K562 (cell line): ENCODE measurements around the gene PRMT6. TPM values are rescaled to one million over a fixed set of nuclear protein-coding genes. Genes with fewer than 3 reads are reported as not detected.
A peak's percentile ranks its signal among the peaks of the same experiment; 100 is the strongest.

Experiments used
- ATAC-seq: fragments of 200-7000 bp; cut with Tn5 transposase; 3 replicates; pipeline ENCODE4 v1.9.1; 2020; ENCODE audit warnings: moderate library complexity
- BruUV-seq: library from RNA; stranded (reverse); fragments of 400-500 nt; replicated peaks from 2 replicates; lab custom pipeline; 2021; lab: Mats Ljungman, UMichigan
- CTCF ChIA-PET: fragments of 300-600 bp; formaldehyde crosslinking; extraction: SDS; loops from one replicate; lab custom pipeline; 2021; ENCODE audit warnings: low intra/inter-chr PET ratio; lab: Yijun Ruan, JAX
- POLR2A ChIA-PET: fragments of 300-600, 350-650 bp; sonication (Branson Sonifier 250); formaldehyde crosslinking; extraction: SDS; loops from one replicate; lab custom pipeline; 2021; ENCODE audit warnings: antibody characterized with exemption, inconsistent platforms; lab: Yijun Ruan, JAX
- DNase-seq, 4 experiments: peaks; one replicate each; pipeline versions ENCODE4 v3.0.0 to v3.0.0-alpha.2; 2011 to 2018; ENCODE audit warnings: low spot score in 3 of 4, mixed read lengths in 3 of 4; ENCODE audit errors: extremely low read depth in 1 of 4
- FAIRE-seq: peaks from 2 replicates; lab custom pipeline; 2011; peaks lifted over from hg19 to GRCh38; lab: Jason Lieb, UNC
- H2AFZ ChIP-seq: 2 replicates; pipeline ENCODE4 v1.6.0; 2011; ENCODE audit warnings: low read depth, low read length, control low read depth, inconsistent platforms
- H3K27ac ChIP-seq: fragments of 200-600 bp; 3 replicates; pipeline ENCODE4 v1.8.0; 2011; ENCODE audit warnings: low read depth, mild to moderate bottlenecking, control low read depth, inconsistent platforms, low read length, moderate library complexity, mixed read lengths; ENCODE audit errors: extremely low read depth
- H3K27me3 ChIP-seq, 2 experiments: fragments of 300-600 bp in 1 of 2; 2 replicates in 1 of 2; 3 replicates in 1 of 2; pipeline versions ENCODE4 v1.6.0 to v1.8.0; 2011; ENCODE audit warnings: inconsistent platforms in 2 of 2, low read length in 2 of 2, mild to moderate bottlenecking in 1 of 2, mixed read lengths in 1 of 2, moderate library complexity in 1 of 2; ENCODE audit not compliant: control insufficient read depth in 2 of 2, insufficient read depth in 2 of 2
- H3K36me3 ChIP-seq: fragments of 300-600 bp; 3 replicates; pipeline ENCODE4 v1.8.0; 2011; ENCODE audit warnings: mild to moderate bottlenecking, low read length, inconsistent platforms; ENCODE audit not compliant: control insufficient read depth, insufficient read depth
- H3K4me1 ChIP-seq, 2 experiments: fragments of 200-600 bp in 1 of 2; replicated peaks in 1 of 2; 2 replicates in 1 of 2; 3 replicates in 1 of 2; pipeline versions ENCODE4 v1.5.1 to v1.8.0; 2011; ENCODE audit warnings: inconsistent platforms in 2 of 2, low read length in 2 of 2, mild to moderate bottlenecking in 1 of 2, mixed read lengths in 1 of 2, moderate library complexity in 1 of 2; ENCODE audit not compliant: control insufficient read depth in 2 of 2, insufficient read depth in 2 of 2
- H3K4me2 ChIP-seq: 2 replicates; pipeline ENCODE4 v1.6.1; 2011; ENCODE audit warnings: low read length, control low read depth, inconsistent platforms, mixed read lengths; ENCODE audit not compliant: insufficient read depth
- H3K4me3 ChIP-seq: fragments of 200-600 bp; sonication (generic), shearing (Covaris generic); 2 replicates; pipeline ENCODE4 v1.5.1; 2016; ENCODE audit warnings: control low read depth, inconsistent platforms
- H3K79me2 ChIP-seq: fragments of 200-600 bp; 3 replicates; pipeline ENCODE4 v1.8.0; 2011; ENCODE audit warnings: low read length, inconsistent platforms; ENCODE audit not compliant: control insufficient read depth, insufficient read depth
- H3K9ac ChIP-seq, 2 experiments: 2 replicates each; pipeline versions ENCODE4 v1.6.0 to v1.6.1; 2011; ENCODE audit warnings: low read depth in 2 of 2, low read length in 2 of 2, control low read depth in 1 of 2, inconsistent platforms in 1 of 2, mild to moderate bottlenecking in 1 of 2, mixed read lengths in 1 of 2; ENCODE audit not compliant: insufficient read depth in 1 of 2
- H3K9me1 ChIP-seq: one replicate; pipeline ENCODE4 v1.6.0; 2011; ENCODE audit warnings: inconsistent platforms, mild to moderate bottlenecking, low read length, moderate library complexity; ENCODE audit not compliant: control insufficient read depth, insufficient read depth
- H3K9me3 ChIP-seq: replicated peaks from 2 replicates; pipeline ENCODE4 v1.5.1; 2011; ENCODE audit warnings: low read depth, low read length, inconsistent platforms; ENCODE audit not compliant: control insufficient read depth, insufficient read depth
- H4K20me1 ChIP-seq: replicated peaks from 2 replicates; pipeline ENCODE4 v1.6.1; 2011; ENCODE audit warnings: low read length, inconsistent platforms, mixed read lengths; ENCODE audit not compliant: control insufficient read depth, insufficient read depth
- CEBPB ChIP-seq: fragments of 450-650 bp; IDR thresholded peaks from 2 replicates; pipeline ENCODE4 v1.6.1; 2016; ENCODE audit warnings: missing genetic modification characterization, missing compliant biosample characterization
- POLR3G ChIP-seq: IDR thresholded peaks from 2 replicates; pipeline ENCODE4 v1.6.1; 2011; ENCODE audit not compliant: insufficient read length, insufficient replicate concordance; ENCODE audit errors: extremely low read depth
- SIN3A ChIP-seq, 2 experiments: fragments of 150-350 bp in 1 of 2; IDR thresholded peaks; 2 replicates each; pipeline ENCODE4 v1.6.1; 2011 to 2016; ENCODE audit warnings: borderline replicate concordance in 2 of 2, low read depth in 2 of 2, low read length in 2 of 2, mild to moderate bottlenecking in 2 of 2, moderate library complexity in 2 of 2; ENCODE audit not compliant: control insufficient read depth in 1 of 2
- TCF3 ChIP-seq: sonication (generic); formaldehyde crosslinking; IDR thresholded peaks from 2 replicates; pipeline ENCODE4 v1.4.0; 2020; ENCODE audit warnings: mild to moderate bottlenecking, missing genetic modification reagents
- ZNF584 ChIP-seq: fragments of 200-800 bp; sonication (Bioruptor generic); IDR thresholded peaks from 2 replicates; pipeline ENCODE4 v1.6.1; 2016; ENCODE audit warnings: low read depth, mild to moderate bottlenecking, missing genetic modification characterization, missing compliant biosample characterization
- ZNF76 ChIP-seq: fragments of 250-450 bp; sonication (Bioruptor Pico); IDR thresholded peaks from 2 replicates; pipeline ENCODE4 v1.4.0; 2020; ENCODE audit warnings: mild to moderate bottlenecking, moderate library complexity, borderline replicate concordance
- WGBS: fragments of 100-300 bp; shearing (Covaris generic); methylation state at CpG from one replicate; pipeline ENCODE4 v1.1.6; 2016; ENCODE audit warnings: low coverage, mixed read lengths; ENCODE audit not compliant: insufficient coverage; ENCODE audit errors: missing lambda C conversion rate; 5-methylcytosine and 5-hydroxymethylcytosine counted together
- in situ Hi-C: fragments of 300-500 bp; cut with MboI; formaldehyde crosslinking; loops from 4 replicates; pipeline ENCODE4 v1.15.0; 2018; ENCODE audit warnings: inconsistent platforms, mixed read lengths
- intact Hi-C: fragments of 100-400 bp; cut with micrococcal nuclease; formaldehyde crosslinking; loops from 2 replicates; pipeline ENCODE4 v1.14.2; 2022
- polyA plus RNA-seq, 8 experiments: library from polyadenylated mRNA; depleted of rRNA in 4 of 8; stranded (reverse) in 5 of 8; unstranded in 3 of 8; fragments of >200 nt; fragmentation: Nextera tagmentation in 2 of 8; fragmentation: Illumina TruSeq in 1 of 8; extraction: Ambion mirVana in 2 of 8; extraction: Trizol in 1 of 8; gene quantifications; 2 replicates each; pipeline versions ENCODE4 v1.2.1 to v1.2.3, GENCODE V29; 2011 to 2014; ENCODE audit warnings: inconsistent platforms in 1 of 8, missing spikeins in 1 of 8
- total RNA-seq, 7 experiments: library from RNA; depleted of rRNA in 6 of 7; stranded (reverse); fragments of >200 nt in 6 of 7; fragmentation: Illumina TruSeq in 2 of 7; extraction: Trizol in 2 of 7; gene quantifications; 2 replicates each; pipeline versions ENCODE4 v1.2.1 to v1.2.3, GENCODE V29; 2011 to 2021; ENCODE audit warnings: low replicate concordance in 1 of 7
- TF ChIP-seq, protein P1 (sequence below): fragments of 250-450 bp; sonication (Bioruptor Pico); IDR thresholded peaks from 2 replicates; pipeline ENCODE4 v1.4.0; 2020; ENCODE audit warnings: mild to moderate bottlenecking, moderate library complexity
- TF ChIP-seq, protein P2 (sequence below): fragments of 250-450 bp; sonication (Bioruptor Pico); IDR thresholded peaks from 2 replicates; pipeline ENCODE4 v1.8.0; 2021; ENCODE audit warnings: moderate library complexity, mild to moderate bottlenecking, inconsistent platforms

PRMT6 gene
- total and polyA plus RNA-seq, 9 of the 15 experiments (the other 6 are each of a cell fraction or from before 2014, with no cell fraction given): 6.1 to 36.9 (median 29.4) TPM

DNA sequence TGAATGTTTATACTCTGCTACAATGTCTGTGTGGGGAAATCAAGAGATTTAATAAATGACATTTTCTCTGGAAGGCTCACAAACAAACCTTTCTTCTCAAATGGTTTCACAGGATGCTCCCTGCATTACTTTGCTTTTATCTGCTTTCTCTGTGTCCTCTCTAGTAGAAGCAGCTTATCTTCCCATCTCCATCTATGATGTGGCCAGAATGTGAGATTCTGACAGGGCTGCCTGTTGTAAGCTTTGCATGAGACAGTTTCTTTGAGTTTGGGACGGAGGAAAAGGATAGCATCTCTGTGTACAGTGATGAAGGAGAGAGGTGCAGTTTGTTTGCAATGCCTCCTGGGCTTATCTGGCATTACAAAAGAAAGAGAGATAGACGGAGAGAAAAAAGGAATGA, 24.6 kb downstream of the PRMT6 start (continued):
- TF ChIP-seq, protein P1, sequence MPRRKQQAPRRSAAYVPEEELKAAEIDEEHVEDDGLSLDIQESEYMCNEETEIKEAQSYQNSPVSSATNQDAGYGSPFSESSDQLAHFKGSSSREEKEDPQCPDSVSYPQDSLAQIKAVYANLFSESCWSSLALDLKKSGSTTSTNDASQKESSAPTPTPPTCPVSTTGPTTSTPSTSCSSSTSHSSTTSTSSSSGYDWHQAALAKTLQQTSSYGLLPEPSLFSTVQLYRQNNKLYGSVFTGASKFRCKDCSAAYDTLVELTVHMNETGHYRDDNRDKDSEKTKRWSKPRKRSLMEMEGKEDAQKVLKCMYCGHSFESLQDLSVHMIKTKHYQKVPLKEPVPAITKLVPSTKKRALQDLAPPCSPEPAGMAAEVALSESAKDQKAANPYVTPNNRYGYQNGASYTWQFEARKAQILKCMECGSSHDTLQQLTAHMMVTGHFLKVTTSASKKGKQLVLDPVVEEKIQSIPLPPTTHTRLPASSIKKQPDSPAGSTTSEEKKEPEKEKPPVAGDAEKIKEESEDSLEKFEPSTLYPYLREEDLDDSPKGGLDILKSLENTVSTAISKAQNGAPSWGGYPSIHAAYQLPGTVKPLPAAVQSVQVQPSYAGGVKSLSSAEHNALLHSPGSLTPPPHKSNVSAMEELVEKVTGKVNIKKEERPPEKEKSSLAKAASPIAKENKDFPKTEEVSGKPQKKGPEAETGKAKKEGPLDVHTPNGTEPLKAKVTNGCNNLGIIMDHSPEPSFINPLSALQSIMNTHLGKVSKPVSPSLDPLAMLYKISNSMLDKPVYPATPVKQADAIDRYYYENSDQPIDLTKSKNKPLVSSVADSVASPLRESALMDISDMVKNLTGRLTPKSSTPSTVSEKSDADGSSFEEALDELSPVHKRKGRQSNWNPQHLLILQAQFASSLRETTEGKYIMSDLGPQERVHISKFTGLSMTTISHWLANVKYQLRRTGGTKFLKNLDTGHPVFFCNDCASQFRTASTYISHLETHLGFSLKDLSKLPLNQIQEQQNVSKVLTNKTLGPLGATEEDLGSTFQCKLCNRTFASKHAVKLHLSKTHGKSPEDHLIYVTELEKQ (CRISPR knock-in tag): no peak
- TF ChIP-seq TCF3: no peak
- TF ChIP-seq SIN3A (IDR thresholded peaks at IDR 0.05; ENCODE audit: borderline replicate concordance in 2 of 2, control insufficient read depth in 1 of 2, low read depth in 2 of 2, low read length in 2 of 2): no peak
- TF ChIP-seq, protein P2, sequence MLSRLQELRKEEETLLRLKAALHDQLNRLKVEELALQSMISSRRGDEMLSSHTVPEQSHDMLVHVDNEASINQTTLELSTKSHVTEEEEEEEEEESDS (CRISPR knock-in tag): no peak
- no peak for TF ChIP-seq ZNF76 (CRISPR knock-in tag)
- no peak for TF ChIP-seq ZNF584 (CRISPR knock-in tag)

DNA sequence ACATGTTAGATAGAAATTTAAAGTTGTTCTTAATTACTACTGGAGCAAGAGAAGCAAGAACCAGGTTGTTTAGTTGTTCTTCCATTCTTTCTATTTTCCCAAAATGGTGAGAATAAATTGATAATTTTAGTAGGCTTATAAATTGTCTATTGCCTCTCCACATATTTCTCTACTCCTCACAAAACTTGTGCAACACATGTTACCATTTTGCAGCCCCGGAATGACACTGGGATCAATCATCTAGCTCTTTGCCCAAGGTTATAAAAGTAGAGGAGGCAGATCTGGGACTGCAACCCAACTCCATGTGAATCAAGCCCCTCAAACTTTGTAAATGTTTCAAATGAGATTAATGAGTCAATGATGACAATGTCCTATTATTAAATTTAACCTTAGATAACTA, 34.9 kb downstream of the PRMT6 start:
- Histone ChIP-seq H4K20me1 (no peaks in the 10 kb centered on the region), H3K27ac (no peak overlapping the region), H2AFZ (no peak overlapping the region), H3K4me1 (no peaks in the 10 kb centered on the region), H3K9ac (no peak overlapping the region), H3K27me3 (no peaks in the 10 kb centered on the region), H3K9me1 (no peaks in the 10 kb centered on the region), H3K79me2 (no peaks in the 10 kb centered on the region), H3K4me2 (no peak overlapping the region), H3K9me3 (no peaks in the 10 kb centered on the region)
- POLR2A ChIA-PET: no interaction called here
- intact Hi-C loops: no loop called here
- DNase-seq: no peak
- TF ChIP-seq POLR3G (no peak), CEBPB (0 out of 2 replicates have a peak, but pooled peaks have one; percentile 26)
- TF ChIP-seq, all 486 proteins: peak for 1
- in situ Hi-C loops: no loop called here
- BruUV-seq: no TSS peak
- CTCF ChIA-PET: no interaction called here
- FAIRE-seq (no peak), ATAC-seq (no peak)
- Histone ChIP-seq H3K4me3 (no peak overlapping the region), H3K36me3 (no peaks in the 10 kb centered on the region)
- 5% methylated on average over 1 of the region's 1 CpG for WGBS
